ENCODE measurements around the gene IER3. TPM values are rescaled to one million over a fixed set of nuclear protein-coding genes. Genes with fewer than 3 reads are reported as not detected.

The IER3 gene
- total and polyA plus RNA-seq, 2 of the 13 experiments (the other 11 are each of a cell fraction or from before 2014, with no cell fraction given): 51.1 to 131 TPM

DNA sequence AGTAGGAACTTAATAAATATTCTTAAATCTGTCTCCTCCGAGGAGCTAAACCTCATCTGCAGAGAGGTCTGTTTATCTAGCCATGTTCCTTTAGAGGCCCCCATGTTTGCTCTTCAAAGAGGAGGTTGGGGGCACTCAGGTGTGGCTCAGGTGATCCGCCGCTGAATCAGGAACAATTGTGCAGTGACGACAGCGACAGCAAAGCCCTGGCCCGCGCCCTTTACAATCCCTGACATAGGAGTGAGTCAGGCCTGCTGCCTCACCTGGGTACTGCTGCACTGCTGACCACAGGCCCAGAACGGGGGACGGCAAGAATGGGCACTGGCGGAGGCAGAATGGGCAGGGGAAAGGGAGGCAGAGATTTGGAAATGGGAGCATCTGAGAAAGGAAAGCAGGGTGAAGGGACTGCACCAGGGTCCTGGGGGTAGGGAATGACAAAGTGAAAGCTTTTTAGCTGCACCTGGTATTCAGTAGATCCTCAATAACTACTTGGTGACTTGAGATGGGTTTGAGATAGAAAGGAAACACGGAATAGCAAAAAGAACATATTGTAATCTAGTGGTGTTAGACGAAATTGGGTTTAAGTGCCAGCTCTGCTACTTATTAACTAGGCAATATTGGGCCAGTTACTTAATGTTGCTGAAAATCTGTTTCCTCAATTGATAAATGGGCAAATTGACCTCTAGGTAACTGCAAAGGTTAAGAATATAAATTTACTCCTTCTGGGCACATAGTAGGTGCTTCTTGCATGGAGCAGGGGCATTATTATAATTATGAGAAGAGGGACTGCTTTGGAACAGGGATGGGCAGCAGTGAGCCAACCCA lies 5.4 kb upstream of the IER3 start (continued):
- TF ChIP-seq, protein P1, sequence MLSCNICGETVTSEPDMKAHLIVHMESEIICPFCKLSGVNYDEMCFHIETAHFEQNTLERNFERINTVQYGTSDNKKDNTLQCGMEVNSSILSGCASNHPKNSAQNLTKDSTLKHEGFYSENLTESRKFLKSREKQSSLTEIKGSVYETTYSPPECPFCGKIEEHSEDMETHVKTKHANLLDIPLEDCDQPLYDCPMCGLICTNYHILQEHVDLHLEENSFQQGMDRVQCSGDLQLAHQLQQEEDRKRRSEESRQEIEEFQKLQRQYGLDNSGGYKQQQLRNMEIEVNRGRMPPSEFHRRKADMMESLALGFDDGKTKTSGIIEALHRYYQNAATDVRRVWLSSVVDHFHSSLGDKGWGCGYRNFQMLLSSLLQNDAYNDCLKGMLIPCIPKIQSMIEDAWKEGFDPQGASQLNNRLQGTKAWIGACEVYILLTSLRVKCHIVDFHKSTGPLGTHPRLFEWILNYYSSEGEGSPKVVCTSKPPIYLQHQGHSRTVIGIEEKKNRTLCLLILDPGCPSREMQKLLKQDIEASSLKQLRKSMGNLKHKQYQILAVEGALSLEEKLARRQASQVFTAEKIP (CRISPR knock-in tag; IDR thresholded peaks at IDR 0.05; ENCODE audit: borderline replicate concordance): no peak
- TF ChIP-seq GTF2F1 (IDR thresholded peaks at IDR 0.05; ENCODE audit: low read length): 0 out of 2 replicates have a peak, but pooled peaks have one; percentile 26
- TF ChIP-seq, protein P2, sequence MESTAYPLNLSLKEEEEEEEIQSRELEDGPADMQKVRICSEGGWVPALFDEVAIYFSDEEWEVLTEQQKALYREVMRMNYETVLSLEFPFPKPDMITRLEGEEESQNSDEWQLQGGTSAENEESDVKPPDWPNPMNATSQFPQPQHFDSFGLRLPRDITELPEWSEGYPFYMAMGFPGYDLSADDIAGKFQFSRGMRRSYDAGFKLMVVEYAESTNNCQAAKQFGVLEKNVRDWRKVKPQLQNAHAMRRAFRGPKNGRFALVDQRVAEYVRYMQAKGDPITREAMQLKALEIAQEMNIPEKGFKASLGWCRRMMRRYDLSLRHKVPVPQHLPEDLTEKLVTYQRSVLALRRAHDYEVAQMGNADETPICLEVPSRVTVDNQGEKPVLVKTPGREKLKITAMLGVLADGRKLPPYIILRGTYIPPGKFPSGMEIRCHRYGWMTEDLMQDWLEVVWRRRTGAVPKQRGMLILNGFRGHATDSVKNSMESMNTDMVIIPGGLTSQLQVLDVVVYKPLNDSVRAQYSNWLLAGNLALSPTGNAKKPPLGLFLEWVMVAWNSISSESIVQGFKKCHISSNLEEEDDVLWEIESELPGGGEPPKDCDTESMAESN (CRISPR knock-in tag; conservative IDR thresholded peaks at IDR 0.05): peak; percentile 50; the same call in 1 of the 2 replicates
- no peak for TF ChIP-seq HNRNPK (IDR thresholded peaks at IDR 0.05; ENCODE audit: low read depth, low read length, poor library complexity, severe bottlenecking)
- TF ChIP-seq ZMYM3 (CRISPR knock-in tag; IDR thresholded peaks at IDR 0.05): peak; percentile 46; the same call in 1 of the 2 replicates
- TF ChIP-seq RFXAP (CRISPR knock-in tag; IDR thresholded peaks at IDR 0.05; ENCODE audit: borderline replicate concordance): no peak
- TF ChIP-seq PHF21A (CRISPR knock-in tag; IDR thresholded peaks at IDR 0.05): 0 out of 2 replicates have a peak, but pooled peaks have one; percentile 50
- no peak; the same call in 1 of the 2 replicates for TF ChIP-seq RXRB (CRISPR knock-in tag; IDR thresholded peaks at IDR 0.05; ENCODE audit: borderline replicate concordance)
- peak; percentile 70 for TF ChIP-seq SAP130 (CRISPR knock-in tag; IDR thresholded peaks at IDR 0.05; ENCODE audit: low read depth)
- no peak for TF ChIP-seq SIX1 (CRISPR knock-in tag; IDR thresholded peaks at IDR 0.05; ENCODE audit: borderline replicate concordance)
- 0 out of 2 replicates have a peak, but pooled peaks have one; percentile 20 for TF ChIP-seq ZNF879 (CRISPR knock-in tag; IDR thresholded peaks at IDR 0.05)
- no peak for TF ChIP-seq FOXO1 (CRISPR knock-in tag; IDR thresholded peaks at IDR 0.05)
- TF ChIP-seq ZBTB21 (CRISPR knock-in tag; IDR thresholded peaks at IDR 0.05): peak; percentile 38; the same call in 1 of the 2 replicates
- TF ChIP-seq MAFF (IDR thresholded peaks at IDR 0.05; ENCODE audit: low read depth, low read length): no peak
- peak; percentile 59 for TF ChIP-seq MED1 (CRISPR knock-in tag; IDR thresholded peaks at IDR 0.05)
- 0 out of 2 replicates have a peak, but pooled peaks have one; percentile 13 for TF ChIP-seq ZNF331 (CRISPR knock-in tag; IDR thresholded peaks at IDR 0.05)
- TF ChIP-seq ZBTB7B (CRISPR knock-in tag; IDR thresholded peaks at IDR 0.05): 0 out of 2 replicates have a peak, but pooled peaks have one; percentile 48
- TF ChIP-seq ZNF563 (CRISPR knock-in tag; IDR thresholded peaks at IDR 0.05): no peak
- peak; percentile 29 for TF ChIP-seq TEAD3 (CRISPR knock-in tag; optimal IDR thresholded peaks at IDR 0.05; ENCODE audit: borderline replicate concordance)
- TF ChIP-seq, protein P3, sequence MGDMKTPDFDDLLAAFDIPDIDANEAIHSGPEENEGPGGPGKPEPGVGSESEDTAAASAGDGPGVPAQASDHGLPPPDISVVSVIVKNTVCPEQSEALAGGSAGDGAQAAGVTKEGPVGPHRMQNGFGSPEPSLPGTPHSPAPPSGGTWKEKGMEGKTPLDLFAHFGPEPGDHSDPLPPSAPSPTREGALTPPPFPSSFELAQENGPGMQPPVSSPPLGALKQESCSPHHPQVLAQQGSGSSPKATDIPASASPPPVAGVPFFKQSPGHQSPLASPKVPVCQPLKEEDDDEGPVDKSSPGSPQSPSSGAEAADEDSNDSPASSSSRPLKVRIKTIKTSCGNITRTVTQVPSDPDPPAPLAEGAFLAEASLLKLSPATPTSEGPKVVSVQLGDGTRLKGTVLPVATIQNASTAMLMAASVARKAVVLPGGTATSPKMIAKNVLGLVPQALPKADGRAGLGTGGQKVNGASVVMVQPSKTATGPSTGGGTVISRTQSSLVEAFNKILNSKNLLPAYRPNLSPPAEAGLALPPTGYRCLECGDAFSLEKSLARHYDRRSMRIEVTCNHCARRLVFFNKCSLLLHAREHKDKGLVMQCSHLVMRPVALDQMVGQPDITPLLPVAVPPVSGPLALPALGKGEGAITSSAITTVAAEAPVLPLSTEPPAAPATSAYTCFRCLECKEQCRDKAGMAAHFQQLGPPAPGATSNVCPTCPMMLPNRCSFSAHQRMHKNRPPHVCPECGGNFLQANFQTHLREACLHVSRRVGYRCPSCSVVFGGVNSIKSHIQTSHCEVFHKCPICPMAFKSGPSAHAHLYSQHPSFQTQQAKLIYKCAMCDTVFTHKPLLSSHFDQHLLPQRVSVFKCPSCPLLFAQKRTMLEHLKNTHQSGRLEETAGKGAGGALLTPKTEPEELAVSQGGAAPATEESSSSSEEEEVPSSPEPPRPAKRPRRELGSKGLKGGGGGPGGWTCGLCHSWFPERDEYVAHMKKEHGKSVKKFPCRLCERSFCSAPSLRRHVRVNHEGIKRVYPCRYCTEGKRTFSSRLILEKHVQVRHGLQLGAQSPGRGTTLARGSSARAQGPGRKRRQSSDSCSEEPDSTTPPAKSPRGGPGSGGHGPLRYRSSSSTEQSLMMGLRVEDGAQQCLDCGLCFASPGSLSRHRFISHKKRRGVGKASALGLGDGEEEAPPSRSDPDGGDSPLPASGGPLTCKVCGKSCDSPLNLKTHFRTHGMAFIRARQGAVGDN (CRISPR knock-in tag; IDR thresholded peaks at IDR 0.05): peak; percentile 97
- TF ChIP-seq HDAC2 (CRISPR knock-in tag; IDR thresholded peaks at IDR 0.05): 0 out of 2 replicates have a peak, but pooled peaks have one; percentile 13
- TF ChIP-seq NR2F6 (IDR thresholded peaks at IDR 0.05): no peak
- TF ChIP-seq NR2F6 (CRISPR knock-in tag; IDR thresholded peaks at IDR 0.05): peak; percentile 12; the same call in 1 of the 2 replicates
- TF ChIP-seq GFI1 (CRISPR knock-in tag; IDR thresholded peaks at IDR 0.05; ENCODE audit: borderline replicate concordance): peak; percentile 66
